ENCODE data around the gene SDK2.

SDK2 gene

GRCh38 chr17:73644145-73645049, at the start of gene SDK2:
TSS of gene SDK2 (minus strand) at chr17:73644445. CDS start at chr17:73644088, 357 bp downstream.
- FAIRE-seq (no peak), DNase-seq (ENCODE audit: insufficient read length, low spot score) (no peak)

- FAIRE-seq = no peak
- DNase-seq (ENCODE audit: insufficient read length, low spot score) = no peak
These were observed 48.8 kb upstream of the SDK2 start for GRCh38 chr17:73693071-73693470.

DNA sequence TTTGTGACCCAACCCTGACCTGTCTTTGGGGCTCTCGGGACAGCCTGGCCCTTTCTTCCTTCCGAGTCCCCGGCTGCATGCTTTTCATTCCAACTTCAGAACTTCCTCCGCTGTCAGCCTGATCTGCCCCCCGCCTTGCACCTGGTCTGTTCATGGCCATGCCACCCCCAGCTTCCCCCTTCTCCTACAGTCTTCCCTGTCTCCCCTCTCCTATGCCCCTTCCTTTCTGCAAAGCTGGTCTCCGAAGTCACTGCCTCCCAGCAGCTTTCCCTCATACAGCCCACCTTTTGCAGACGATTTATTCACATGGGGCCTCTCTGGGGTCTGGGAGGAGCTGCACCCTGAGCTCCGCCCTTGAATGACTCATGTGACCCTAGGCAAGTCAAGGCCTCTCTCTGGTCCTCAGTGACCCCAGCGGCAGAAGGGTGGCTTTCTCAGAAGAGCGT, 47.1 kb upstream of the SDK2 start:
- no peak for DNase-seq (ENCODE audit: insufficient read length, low spot score)
- no peak for FAIRE-seq

DNA sequence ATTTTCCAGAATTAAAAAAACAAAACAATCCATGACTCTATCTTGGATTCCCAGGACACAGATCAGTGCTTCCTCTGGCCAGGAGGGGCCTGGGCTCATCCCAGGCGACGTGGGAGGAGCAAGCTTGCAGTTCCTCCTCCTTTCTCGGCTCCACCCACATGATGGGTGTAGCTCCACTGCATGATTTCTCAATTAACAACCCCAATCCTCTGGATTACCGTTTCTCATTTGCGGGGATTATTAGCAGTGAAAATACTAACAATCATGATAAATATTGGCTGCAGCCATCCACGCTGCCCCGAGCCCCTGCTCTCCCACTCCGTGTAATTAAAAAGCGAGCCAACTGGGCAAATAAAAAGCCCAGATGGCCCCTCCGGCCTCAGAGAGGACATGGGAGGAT, 46.4 kb upstream of the SDK2 start:
- FAIRE-seq = no peak
- DNase-seq (ENCODE audit: insufficient read length, low spot score) = no peak

- DNase-seq (ENCODE audit: insufficient read length, low spot score) (no peak), FAIRE-seq (no peak)
These were observed 45.5 kb upstream of the SDK2 start for GRCh38 chr17:73689596-73690275.

DNA sequence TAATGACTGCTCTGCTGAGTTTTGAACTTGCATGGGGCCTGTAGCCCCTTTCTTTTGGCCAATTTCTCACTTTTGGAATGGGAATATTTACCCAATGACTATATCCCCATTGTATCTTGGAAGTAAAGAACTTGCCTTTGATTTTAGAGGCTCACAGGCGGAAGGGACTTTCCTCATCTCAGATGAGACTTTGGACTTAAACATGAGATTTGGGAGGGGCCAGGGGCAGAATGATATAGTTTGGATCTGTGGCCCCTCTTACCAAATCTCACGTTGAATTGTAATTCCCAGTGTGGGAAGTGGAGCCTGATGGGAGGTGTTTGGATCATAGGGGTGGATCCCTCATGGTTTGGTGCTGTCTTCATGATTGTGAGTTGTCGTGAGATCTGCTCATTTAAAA, 42.7 kb upstream of the SDK2 start:
- FAIRE-seq (no peak), DNase-seq (ENCODE audit: insufficient read length, low spot score) (no peak)

- DNase-seq (ENCODE audit: insufficient read length, low spot score) (no peak), FAIRE-seq (no peak)
These were observed 41.9 kb upstream of the SDK2 start for GRCh38 chr17:73686126-73686525.

GRCh38 chr17:73684183-73684582, 39.9 kb upstream of the SDK2 start:
- FAIRE-seq = no peak

GRCh38 chr17:73683771-73684170, 39.5 kb upstream of the SDK2 start:
- no peak for FAIRE-seq
- no peak for DNase-seq (ENCODE audit: insufficient read length, low spot score)

More at GRCh38 chr17:73684183-73684582, 39.9 kb upstream of the SDK2 start:
- no peak for DNase-seq (ENCODE audit: insufficient read length, low spot score)

GRCh38 chr17:73681946-73682345, 37.7 kb upstream of the SDK2 start:
- no peak for FAIRE-seq

GRCh38 chr17:73679476-73679875, 35.2 kb upstream of the SDK2 start:
- no peak for FAIRE-seq
- DNase-seq (ENCODE audit: insufficient read length, low spot score) = no peak

More at GRCh38 chr17:73681946-73682345, 37.7 kb upstream of the SDK2 start:
- no peak for DNase-seq (ENCODE audit: insufficient read length, low spot score)

GRCh38 chr17:73678999-73679398, 34.8 kb upstream of the SDK2 start:
- DNase-seq (ENCODE audit: insufficient read length, low spot score) (no peak), FAIRE-seq (no peak)

DNA sequence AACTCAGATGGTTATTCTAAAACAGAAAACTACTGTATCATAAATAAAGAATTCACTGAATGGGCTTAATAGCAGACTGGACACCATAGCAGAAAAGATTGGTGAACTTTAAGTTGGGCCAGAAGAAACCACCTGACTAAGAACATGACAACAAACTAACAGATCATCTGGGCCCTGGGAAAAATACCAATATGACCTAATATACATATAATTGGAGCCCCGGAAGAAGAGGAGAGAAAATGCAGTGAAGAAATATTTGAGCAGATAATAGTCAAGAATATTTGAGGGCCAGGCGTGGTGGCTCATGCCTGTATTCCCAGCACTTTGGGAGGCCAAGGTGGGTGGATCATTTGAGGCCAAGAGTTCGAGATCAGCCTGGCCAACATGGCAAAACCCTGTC, 25.5 kb upstream of the SDK2 start:
- DNase-seq (ENCODE audit: insufficient read length, low spot score) (no peak), FAIRE-seq (no peak)

DNA sequence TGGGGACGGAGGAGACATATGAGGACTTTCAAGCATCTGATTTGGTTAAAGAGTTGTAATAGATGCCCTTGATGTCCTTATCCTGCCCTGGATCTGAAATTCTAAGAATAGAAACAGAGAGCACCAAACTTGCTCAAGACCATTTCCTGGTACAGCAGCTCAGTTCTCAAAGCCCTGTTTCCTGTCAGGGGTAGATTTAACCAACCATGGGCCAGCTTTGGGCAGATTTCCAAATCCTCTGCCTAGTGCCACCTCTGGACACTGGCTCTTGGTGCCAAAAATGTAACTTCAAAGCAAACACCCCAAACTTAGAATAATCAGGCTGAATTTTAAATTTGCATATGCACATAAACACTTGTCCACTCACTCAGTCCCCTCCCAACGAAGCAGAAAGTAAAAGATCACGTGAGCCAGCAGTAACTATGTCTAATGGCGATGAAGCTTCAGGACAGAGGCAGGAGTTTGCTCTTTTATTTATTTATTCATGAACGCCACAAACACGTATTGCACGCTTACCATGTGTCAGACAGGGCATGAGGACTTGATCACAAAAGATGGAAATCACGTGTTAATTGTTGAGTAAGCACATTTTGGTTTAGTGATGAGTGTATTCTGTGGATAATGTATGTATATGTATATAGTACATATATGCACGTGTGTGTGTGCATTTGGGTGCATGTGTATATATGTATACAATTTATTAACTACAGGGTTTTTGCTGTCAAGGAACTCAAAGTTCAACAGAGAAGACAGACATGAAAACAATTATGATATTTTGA, 23.1 kb upstream of the SDK2 start:
- no peak for DNase-seq (ENCODE audit: insufficient read length, low spot score)
- FAIRE-seq = no peak

DNA sequence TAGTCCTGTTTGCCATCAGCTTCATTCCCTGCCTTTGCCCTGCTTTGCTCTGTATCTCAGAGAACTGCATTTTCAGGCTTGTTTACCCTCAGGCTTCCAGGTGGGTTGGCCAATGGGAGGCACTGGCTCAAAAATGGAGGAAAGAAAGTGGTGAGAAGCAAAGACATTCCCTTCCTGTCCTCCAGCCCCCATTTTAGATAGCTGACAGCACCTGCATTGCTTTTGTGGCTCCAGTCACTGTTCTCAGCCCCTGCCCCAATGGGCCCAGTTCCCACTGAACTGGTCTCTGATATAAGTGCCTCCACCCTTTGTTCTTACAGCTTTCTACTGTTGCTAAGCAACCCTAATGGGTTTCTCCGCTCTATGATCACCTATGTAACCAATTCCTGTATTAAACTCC, 19.4 kb upstream of the SDK2 start:
- FAIRE-seq (no peak), DNase-seq (ENCODE audit: insufficient read length, low spot score) (no peak)

DNA sequence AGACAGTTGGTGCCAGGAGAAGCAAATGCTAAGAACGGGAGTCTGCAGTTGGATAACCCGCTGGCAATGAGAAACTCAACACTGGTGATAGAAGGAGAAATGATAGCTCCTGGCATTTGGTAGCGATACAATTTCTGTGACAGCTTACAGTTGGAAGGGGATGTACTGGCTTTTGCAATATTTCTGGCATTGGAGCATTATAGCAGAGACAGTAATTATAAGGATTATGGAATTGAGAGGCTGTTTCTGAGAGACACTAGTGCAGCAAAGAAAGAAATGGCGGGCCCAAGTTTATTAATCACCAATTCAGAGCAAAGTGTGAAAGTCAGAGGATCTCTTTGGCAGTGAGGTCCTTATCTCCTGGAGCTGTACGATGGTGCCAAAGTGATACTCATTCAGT, 16.1 kb upstream of the SDK2 start:
- DNase-seq (ENCODE audit: insufficient read length, low spot score) (no peak), FAIRE-seq (no peak)

DNA sequence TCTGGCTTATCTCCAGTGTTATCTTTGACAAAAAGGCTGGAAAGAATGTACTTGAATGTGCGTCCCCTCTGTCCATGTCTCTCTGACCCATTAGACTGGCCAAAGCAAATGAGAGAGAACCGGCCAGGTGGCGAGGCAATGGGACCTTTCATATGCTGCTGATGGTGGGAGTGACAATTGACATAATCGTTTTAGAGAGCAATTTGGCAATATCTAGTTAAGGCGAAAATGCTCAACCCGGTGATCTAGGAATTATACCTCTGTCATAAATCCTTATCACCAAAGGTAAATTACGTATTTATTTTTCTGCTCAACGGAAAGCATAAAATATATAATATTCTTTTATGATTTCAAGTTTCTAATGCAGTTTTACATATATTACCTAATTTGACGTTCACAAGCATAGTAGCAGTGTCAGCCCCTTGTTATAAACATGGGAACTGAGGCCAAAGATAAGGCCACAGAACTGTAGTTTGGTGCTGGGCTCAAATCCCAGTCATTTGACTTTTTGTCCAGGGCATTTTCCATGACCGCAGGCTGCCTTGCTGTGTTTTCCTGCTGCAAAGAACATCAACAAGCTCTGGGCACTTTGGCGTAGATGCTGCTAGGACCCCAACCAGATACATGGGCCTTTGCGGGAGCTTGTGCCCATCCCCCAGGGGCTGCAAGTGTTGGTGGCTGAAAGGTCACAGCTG, 14.7 kb upstream of the SDK2 start:
- no peak for FAIRE-seq
- no peak for DNase-seq (ENCODE audit: insufficient read length, low spot score)

- no peak for FAIRE-seq
- DNase-seq (ENCODE audit: insufficient read length, low spot score) = no peak
These were observed 13.3 kb upstream of the SDK2 start for GRCh38 chr17:73657473-73658116.

GRCh38 chr17:73654241-73654640, 10.0 kb upstream of the SDK2 start:
- no peak for DNase-seq (ENCODE audit: insufficient read length, low spot score)
- FAIRE-seq = no peak

GRCh38 chr17:73653810-73654209, 9.6 kb upstream of the SDK2 start:
- FAIRE-seq = no peak
- DNase-seq (ENCODE audit: insufficient read length, low spot score) = no peak
